H1 (cell line): ENCODE data around the gene ACSL6.

Experiments used
- CTCF ChIP-seq, 3 experiments: IDR thresholded peaks; 1 replicate in 2 of 3; 2 replicates in 1 of 3; pipeline versions ENCODE4 v1.5.1 to v1.6.1; 2011; ENCODE audit warnings: low read length in 3 of 3, mild to moderate bottlenecking in 3 of 3, inconsistent platforms in 2 of 3, low read depth in 1 of 3, moderate library complexity in 1 of 3; ENCODE audit not compliant: insufficient read depth in 1 of 3; ENCODE audit errors: control extremely low read depth in 1 of 3
- FOSL1 ChIP-seq: IDR thresholded peaks from 2 replicates; pipeline ENCODE4 v1.6.1; 2011; ENCODE audit warnings: mild to moderate bottlenecking, low read depth, low read length, moderate library complexity; ENCODE audit not compliant: insufficient read depth
- HDAC2 ChIP-seq, 2 experiments: fragments of 300-600 bp in 1 of 2; sonication (generic) in 1 of 2; IDR thresholded peaks; 2 replicates each; pipeline ENCODE4 v1.6.1; 2011 to 2012; ENCODE audit warnings: low read depth in 2 of 2, low read length in 2 of 2, mild to moderate bottlenecking in 2 of 2, moderate library complexity in 2 of 2, borderline replicate concordance in 1 of 2, inconsistent platforms in 1 of 2
- MAX ChIP-seq: IDR thresholded peaks from 2 replicates; pipeline ENCODE4 v1.6.1; 2012; ENCODE audit warnings: inconsistent platforms
- POLR2A ChIP-seq, 2 experiments: IDR thresholded peaks; 1 replicate in 1 of 2; 2 replicates in 1 of 2; pipeline ENCODE4 v1.6.1; 2011; ENCODE audit warnings: low read depth in 2 of 2, low read length in 2 of 2, mild to moderate bottlenecking in 2 of 2; ENCODE audit errors: control extremely low read depth in 1 of 2
- SIN3A ChIP-seq, 2 experiments: IDR thresholded peaks in 1 of 2; conservative IDR thresholded peaks in 1 of 2; 2 replicates each; pipeline ENCODE4 v1.6.1; 2011 to 2012; ENCODE audit warnings: low read length in 2 of 2, improper control_type of control experiment in 1 of 2, low read depth in 1 of 2, mild to moderate bottlenecking in 1 of 2
- SRF ChIP-seq: IDR thresholded peaks from 2 replicates; pipeline ENCODE4 v1.6.1; 2011; ENCODE audit warnings: mild to moderate bottlenecking, low read depth, low read length, moderate library complexity
- TAF1 ChIP-seq: IDR thresholded peaks from 2 replicates; pipeline ENCODE4 v1.6.1; 2011; ENCODE audit warnings: mild to moderate bottlenecking, low read depth, low read length
- TBP ChIP-seq: IDR thresholded peaks from 2 replicates; pipeline ENCODE4 v1.6.1; 2011; ENCODE audit warnings: low read depth, low read length, improper control_type of control experiment
- USF2 ChIP-seq: IDR thresholded peaks from 2 replicates; pipeline ENCODE4 v1.6.1; 2011; ENCODE audit warnings: low read length, improper control_type of control experiment

GRCh38 chr5:132003982-132004381 lies 7.5 kb downstream of the ACSL6 start:
- TF ChIP-seq USF2 (no peak), HDAC2 (IDR thresholded peaks at IDR 0.05; ENCODE audit: borderline replicate concordance in 1 of 2, low read depth in 2 of 2, low read length in 2 of 2) (no peak), TAF1 (no peak), CTCF (IDR thresholded peaks at IDR 0.05; ENCODE audit: control extremely low read depth in 1 of 3, insufficient read depth in 1 of 3, low read depth in 1 of 3, low read length in 3 of 3) (no peak), SRF (no peak), TBP (no peak), FOSL1 (no peak), POLR2A (IDR thresholded peaks at IDR 0.05; ENCODE audit: control extremely low read depth in 1 of 2, low read depth in 2 of 2, low read length in 2 of 2) (no peak), SIN3A (conservative IDR thresholded peaks at IDR 0.05 in 1 of 2, IDR thresholded peaks at IDR 0.05 in 1 of 2; ENCODE audit: low read depth in 1 of 2, low read length in 2 of 2) (no peak), MAX (no peak)
